NCI-H345 treated with DMSO at 0.1 percent for 48 hours (cell line): Measurements from ENCODE around the gene PCF11.

Experiments
- DNase-seq: peaks from one replicate; lab custom pipeline; 2025; ENCODE audit not compliant: unreplicated experiment; lab: John Stamatoyannopoulos, UW

PCF11 gene

GRCh38 chr11:83153764-83154163, 3.2 kb upstream of the PCF11 start:
- DNase-seq = no peak

- DNase-seq = peak; percentile 99
Measured at GRCh38 chr11:83156144-83156995, 561 bp upstream of the PCF11 start.

DNA sequence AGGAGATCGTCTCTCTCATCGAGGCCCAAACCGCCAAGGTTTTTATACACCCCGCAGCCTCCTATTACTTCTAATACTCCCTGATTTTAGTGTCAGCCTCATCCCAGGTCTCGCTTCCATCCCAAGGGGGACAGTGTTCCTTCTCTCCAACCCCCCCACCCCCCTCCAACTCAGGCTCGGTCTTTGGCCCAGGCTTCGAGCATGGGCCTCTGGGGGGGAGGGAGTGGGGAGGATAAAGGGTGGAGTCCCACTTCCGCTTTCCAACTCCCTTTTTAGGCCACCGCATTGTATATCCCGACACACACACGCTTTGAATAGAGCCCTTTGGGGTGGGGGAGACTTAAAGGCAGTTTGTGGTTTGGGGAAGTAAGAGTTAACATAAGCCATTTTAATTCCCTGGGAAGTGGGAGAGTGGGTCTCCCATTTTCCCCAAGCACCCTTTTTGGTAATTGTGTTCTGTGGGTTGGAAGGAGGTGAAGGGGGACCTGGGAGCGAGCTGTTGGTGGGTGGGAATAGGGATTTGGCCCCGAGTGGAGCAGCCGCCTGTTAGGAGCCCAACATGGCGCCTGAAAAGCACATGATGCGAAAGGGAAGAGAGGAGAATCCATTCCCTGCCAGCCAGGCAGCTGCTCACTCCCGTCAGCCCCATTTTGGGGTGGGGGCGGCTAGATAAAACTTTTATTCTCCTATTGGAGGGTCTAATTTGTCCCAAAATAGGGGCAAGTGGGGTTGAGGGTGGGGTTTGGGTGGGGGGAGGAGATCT, 844 bp downstream of the PCF11 start:
- DNase-seq = no peak

GRCh38 chr11:83158357-83158786, 1.4 kb downstream of the PCF11 start:
- no peak for DNase-seq

DNA sequence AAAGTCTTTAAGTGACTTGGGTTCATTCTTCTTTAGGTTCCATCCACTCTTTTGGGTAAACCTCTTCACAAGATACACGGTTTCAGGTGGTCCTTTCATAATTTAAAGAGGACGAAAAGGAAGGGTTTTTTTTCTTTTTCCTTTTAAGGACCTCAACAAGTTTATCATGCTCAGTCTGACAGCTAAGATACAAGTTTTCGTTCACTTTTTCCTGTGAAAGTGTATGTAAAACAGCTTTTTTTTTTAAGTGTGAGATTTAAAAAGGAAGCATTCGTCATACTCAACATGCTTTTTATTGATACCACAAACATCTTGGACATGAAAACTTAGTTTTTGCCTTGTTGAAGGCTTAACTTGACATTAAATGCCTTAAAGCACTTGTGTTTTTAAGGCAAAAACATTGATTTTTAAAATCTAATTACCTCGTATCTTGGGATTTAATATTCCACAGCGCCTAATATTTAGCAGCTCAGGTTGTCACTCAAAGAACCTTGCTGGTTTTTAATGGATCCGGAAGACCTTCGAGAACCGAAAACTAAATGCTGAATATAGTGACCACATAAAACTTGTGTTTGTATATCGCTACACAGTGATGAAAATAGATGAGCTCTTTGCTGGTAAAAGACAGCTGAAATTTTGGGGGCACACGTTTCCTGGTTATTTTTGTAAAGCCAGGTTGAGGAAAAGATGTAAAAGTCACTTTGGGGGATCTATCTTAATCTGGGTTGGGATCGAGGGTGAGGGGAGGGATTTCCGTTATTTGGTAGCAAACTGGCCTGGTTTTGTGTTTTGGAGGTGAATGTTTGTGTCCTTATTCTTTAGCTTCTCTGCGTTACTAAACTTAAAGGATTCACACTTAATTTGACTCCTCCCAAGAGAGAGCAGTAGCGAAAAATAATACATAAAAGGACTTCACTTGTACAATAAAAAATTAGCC, 2.3 kb downstream of the PCF11 start:
- no peak for DNase-seq

DNA sequence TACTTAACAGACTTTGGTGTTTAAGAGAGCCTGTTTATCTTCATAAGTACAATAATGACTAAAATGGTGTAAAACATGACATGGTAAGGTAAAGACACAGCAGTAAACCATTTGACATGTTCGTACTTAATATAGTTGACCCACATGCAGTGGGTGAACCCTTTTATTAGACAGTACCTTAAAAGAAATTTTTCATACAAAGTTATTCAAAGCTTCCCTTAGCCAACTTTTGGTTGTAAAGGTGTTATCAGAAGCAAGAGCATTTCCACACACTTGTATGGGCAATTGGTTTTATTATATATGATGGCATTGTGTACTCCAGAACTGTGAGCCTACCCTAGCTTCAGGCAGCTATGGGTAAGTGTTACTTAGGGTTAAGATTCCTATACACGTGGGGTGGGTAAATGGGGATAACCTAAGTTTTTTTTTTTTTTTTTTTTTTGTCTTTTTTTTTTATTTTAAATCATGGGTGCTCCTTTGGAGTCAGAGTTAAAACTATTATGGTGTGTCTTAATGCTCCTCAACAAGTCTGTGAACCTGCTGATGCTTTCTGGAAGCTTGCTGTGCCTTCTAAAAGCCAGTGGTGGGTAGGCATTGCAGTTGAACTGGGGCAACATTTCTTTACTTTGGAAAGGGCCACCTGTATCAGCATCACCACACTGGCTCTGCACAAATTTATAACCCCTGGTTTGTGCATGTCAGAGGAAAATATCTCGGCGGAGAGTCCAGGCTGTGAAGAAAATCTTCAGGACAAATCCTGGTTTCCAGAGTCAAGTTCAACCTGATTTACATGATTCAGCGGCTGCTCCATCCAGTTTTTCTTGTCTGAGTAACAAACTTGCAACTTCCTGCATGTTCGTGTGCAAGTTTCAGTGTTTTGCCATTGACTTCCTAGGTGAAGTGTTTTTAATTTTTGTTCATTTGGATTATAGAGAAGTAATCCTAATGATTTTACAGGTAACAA, 3.3 kb downstream of the PCF11 start:
- DNase-seq = no peak

- DNase-seq = no peak
Measured at GRCh38 chr11:83161610-83162199, 4.8 kb downstream of the PCF11 start.

DNA sequence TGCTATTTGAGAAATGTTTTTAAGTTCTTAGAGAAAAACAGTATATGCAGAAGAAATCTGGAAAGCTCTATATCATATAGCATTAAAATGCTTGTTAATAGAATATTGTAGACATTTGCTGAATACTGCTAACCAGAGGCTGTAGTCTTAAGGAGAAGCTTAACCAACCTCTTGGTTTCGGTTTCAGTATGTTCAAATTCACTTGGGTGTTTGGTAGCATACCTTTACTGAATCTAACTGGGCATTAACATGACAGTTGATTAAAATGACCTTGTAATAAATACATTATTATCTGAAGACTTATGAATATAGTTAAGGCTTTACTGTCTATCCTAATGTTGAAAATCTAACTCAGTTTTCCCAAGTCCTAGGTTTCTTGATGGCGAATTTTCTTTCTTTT, 5.4 kb downstream of the PCF11 start:
- DNase-seq = no peak

- DNase-seq = no peak
Measured at GRCh38 chr11:83166193-83166866, 9.4 kb downstream of the PCF11 start.

DNA sequence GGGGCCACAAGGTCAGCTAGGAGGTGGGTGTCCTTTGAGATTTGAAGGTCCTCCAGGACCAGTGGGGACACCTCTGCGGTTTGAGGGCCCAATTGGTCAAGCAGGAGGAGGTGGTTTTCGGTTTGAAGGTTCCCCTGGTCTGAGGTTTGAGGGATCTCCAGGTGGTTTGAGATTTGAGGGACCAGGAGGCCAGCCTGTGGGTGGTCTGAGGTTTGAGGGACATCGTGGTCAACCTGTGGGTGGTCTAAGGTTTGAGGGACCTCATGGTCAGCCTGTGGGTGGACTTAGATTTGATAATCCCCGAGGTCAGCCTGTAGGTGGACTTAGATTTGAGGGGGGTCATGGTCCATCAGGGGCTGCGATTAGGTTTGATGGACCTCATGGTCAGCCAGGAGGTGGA, 11.8 kb downstream of the PCF11 start:
- DNase-seq = no peak

- no peak for DNase-seq
Measured at GRCh38 chr11:83170865-83171264, 13.9 kb downstream of the PCF11 start.

GRCh38 chr11:83172551-83172950, 15.6 kb downstream of the PCF11 start:
- DNase-seq = no peak

DNA sequence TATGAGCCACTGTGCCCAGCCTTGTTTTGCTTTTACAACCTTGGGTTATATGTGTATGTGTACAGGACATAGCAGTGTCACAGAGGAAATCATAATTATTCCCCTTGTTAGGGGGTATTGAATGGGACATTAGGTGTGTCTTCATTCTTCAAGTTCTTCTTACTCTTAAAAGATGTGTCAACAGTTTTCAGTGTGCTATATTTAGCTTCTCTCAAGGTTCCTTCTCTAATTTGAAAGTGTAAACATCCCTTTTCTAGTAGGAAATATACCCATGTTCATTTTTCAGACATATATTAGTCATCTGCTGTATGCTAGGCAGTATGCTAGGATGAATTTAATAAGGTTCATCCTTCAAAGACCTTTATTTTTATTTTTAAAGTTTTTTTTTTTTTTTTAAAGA, 17.1 kb downstream of the PCF11 start:
- DNase-seq = no peak

DNA sequence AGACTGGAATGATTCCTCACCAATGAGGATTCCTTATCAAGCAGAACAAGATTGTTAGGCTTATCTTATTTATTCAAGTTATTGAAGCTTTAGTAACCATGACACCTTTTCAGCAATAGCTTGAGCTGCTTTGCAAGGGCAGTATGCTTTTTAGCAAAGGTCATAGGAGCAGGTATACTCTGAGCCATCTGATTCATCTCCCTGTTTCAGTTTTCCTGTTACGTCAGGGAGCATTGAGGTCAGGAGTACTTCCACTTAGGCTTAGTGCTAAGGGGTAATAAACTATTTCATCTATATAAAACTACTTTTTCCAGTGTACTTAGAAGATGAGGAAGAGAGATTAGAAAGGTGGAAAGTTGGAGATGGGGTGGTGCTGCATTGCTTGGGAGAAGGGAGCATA, 18.9 kb downstream of the PCF11 start:
- DNase-seq = no peak

DNA sequence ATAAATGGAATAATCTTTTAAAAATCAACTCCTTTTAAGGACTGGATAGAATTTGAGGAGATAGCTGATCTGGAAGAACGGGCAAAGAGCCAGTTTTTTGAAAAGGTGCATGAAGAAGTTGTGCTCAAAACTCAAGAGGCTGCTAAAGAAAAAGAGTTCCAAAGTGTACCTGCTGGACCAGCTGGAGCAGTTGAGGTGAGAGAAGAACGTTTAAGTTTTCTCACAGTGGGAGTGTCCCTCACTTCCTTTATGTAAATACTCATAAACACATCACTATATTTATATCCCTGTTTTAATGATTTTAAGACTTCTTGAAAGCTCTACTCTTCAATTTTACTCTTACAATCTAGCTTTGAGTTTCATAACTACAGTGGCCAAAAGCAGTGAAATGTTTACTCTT, 24.9 kb downstream of the PCF11 start:
- no peak for DNase-seq

DNA sequence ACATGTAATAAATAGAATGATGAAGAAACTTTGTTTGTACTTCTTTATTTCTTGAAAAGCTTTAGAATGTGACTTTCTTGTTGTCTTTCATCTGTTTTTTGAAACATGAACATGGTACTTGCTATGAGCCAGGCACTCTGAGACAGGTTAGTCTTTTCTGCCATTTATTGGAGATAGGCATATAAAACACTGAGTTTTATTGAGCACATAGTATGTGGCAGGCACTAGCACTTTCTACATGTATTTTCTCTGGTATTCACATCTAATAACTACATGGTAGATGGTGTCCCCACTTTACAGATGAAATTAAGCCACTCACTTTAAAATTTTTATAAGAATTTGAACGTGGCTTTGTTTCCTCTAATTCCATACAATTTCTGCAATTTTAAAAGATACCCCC, 28.8 kb downstream of the PCF11 start:
- no peak for DNase-seq

GRCh38 chr11:83187465-83187864, 30.5 kb downstream of the PCF11 start:
- DNase-seq = no peak

- DNase-seq = no peak
Measured at GRCh38 chr11:83191491-83191890, 34.6 kb downstream of the PCF11 start.

- DNase-seq = no peak
Measured at GRCh38 chr11:83191986-83192385, 35.1 kb downstream of the PCF11 start.
